Stimulated activated CD4-positive, alpha-beta T cell treated with anti-CD3 and anti-CD28 coated beads, Interleukin-1b, Interleukin-23, amount 100 ng/mL, for 24 hours (primary cell): ENCODE measurements around the gene OR51V1.
"Not testable (repeated sequence)": the region's sequence is repeated elsewhere in the genome, so short reads cannot be mapped to it uniquely, and the experiment has no call there.

Source experiments
- DNase-seq, 4 experiments: peaks; one replicate each; pipeline ENCODE4 v3.0.0-alpha.2; 2020; ENCODE audit warnings: low read depth in 4 of 4, low spot score in 1 of 4

Gene OR51V1

DNA sequence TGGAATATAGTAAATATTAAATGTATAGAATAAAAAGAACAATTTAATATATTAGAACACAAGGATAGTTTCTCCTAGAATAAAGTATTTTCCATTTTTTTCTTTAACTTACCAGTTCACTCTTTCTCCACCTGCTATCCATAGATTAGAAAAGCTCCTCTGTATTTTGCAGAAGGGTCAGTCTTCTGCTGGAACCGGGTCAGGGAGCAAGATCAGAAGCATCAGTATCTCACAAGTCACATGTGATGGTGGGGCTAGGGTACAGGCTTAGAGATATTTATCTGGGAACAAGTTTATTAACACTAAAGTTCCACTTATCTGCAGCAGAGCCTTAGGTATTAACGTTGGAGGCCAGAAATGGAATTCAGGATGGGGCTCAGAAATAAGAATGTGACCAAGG lies 28.6 kb downstream of the OR51V1 start:
- no peak for DNase-seq

- DNase-seq = not testable (repeated sequence)
Measured at GRCh38 chr11:5165898-5166297, 34.6 kb downstream of the OR51V1 start.

DNA sequence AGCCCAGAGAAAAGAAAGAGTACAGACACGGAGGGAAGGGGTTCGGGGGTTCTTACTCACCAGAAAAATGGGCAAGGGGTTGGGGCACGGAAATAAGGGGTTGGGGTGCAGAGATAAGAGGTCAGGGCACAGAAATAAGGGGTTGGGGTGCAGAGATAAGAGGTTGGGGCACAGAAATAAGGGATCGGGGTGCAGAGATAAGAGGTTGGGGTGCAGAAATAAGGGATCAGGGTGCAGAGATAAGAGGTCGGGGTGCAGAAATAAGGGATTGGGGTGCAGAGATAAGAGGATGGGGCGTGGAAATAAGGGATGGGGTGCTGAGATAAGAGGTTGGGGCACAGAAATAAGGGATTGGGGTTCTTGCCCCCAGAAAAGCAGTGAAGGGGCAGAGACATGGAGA lies 35.7 kb downstream of the OR51V1 start:
- DNase-seq = not testable (repeated sequence)

DNA sequence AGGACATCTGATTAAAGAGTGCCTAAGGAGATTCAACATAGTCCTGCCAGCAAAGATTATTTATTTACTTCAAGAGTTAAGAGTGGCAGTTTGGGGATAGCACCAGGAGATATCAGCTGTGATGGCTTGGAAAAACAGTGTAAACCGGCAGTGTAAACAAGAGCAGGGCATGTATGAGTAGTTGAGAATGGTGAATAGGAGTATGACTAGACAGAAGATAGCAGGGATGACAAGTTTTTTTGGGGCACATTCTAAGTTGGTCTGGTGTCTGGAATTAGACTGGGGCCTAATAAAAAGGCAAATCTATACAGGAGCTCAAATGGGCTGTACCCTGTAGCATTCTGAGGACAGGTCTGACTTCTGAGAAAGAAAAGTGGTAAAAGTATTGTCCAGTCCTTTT lies 39.4 kb downstream of the OR51V1 start:
- DNase-seq = not testable (repeated sequence)

DNA sequence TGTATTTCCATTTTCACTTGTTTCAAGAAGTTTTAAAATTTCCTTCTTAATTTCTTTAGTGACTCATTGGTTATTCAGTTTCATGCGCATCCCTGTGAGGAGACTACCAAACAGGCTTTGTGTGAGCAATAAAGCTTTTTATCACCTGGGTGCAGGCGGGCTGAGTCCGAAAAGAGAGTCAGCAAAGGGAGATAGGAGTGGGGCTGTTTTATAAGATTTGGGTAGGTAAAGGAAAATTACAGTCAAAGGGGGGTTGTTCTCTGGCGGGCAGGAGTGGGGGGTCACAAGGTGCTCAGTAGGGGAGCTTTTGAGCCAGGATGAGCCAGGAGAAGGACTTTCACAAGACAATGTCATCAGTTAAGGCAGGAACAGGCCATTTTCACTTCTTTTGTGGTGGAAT lies 40.3 kb downstream of the OR51V1 start:
- not testable (repeated sequence) for DNase-seq

DNA sequence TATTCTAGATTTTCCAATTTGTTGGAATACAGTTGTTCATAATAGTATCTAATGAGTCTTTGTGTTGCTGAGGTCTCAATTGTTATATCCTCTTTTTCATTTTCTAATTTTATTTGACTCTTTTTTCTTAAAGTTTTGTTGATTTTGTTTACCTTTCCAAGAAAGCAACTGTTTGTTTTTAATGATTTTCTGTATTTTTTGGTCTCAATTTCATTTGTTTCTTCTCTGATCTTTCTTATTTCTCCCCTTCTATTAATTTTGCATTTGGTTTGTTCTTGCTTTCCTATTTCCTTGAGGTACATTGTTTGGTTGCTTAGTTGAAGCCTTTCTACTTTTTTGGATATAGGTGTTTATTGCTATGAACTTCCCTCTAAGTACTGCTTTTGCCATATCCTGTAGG lies 40.7 kb downstream of the OR51V1 start:
- DNase-seq = no peak

DNA sequence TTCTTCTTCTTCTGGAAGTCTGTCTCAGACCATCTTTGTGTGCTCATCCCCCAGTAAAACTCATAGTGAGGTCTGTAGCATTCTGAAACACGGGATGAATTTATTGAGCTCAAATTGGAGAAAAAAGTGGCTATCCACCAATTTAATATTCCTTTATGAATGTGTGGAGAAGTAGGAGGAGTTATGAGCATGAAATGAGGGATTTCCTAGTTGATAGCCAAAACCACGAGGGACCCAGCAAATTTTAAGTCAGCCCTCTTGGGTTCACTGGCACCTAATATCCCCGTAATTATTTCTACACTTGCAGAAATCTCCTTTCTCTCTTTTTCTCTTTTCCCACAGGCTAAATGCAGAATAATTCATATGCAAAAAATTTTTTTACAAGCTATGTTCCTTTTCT lies 45.8 kb downstream of the OR51V1 start, which contains the start of gene OR52A1:
TSS of gene OR52A1 (minus strand) at position 101 of the 400 bp plus-strand sequence. CDS start 2,388 bp downstream, outside the sequence.
- no peak for DNase-seq

- no peak for DNase-seq
Measured at GRCh38 chr11:5153574-5154431, 46.7 kb downstream of the OR51V1 start.

GRCh38 chr11:5151713-5152153 lies 48.7 kb downstream of the OR51V1 start:
- no peak for DNase-seq
